IPS-NIHi11 (cell line): ENCODE measurements around the gene HHIP.
A peak's percentile ranks its signal among the peaks of the same experiment; 100 is the strongest.
"Not testable (repeated sequence)": the region's sequence is repeated elsewhere in the genome, so short reads cannot be mapped to it uniquely, and the experiment has no call there.

Source experiments
- DNase-seq: peaks from one replicate; pipeline ENCODE4 v3.0.0; 2012; ENCODE audit warnings: mixed read lengths, low spot score

Gene HHIP

DNA sequence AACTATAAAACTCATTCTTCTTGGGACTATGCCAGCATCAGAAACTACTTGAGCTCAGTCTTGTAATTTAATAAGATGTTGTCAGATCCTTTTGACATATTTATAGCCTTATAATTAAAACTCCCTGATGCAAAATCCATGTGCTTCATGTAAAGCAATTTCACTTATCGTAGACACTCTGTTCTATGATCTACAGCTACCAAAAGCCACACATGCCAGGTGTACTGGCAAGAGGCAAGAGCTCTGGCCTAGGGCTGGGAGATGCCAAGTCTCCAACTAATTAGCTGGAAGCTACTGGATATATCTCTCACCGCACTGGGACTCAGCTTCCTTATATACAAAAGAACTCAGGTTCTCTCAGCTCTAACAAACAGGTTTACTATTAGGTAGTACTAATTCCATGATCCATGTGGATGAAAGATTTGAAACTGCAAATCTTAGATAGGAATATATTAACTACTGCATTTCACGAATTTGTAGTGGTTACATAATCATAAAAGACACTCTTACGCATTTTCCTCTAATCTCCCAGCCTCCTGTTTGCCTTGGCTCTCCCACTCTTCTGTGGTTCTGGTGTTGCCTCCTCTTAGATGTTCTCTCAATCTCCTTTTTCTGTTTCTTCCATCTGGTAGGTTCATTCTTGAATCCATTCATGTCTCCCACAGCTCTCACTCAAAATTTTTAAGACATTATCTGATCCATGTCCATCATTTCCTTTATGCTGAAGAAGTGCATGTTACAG is 103.0 kb downstream of the HHIP start:
- no peak for DNase-seq

DNA sequence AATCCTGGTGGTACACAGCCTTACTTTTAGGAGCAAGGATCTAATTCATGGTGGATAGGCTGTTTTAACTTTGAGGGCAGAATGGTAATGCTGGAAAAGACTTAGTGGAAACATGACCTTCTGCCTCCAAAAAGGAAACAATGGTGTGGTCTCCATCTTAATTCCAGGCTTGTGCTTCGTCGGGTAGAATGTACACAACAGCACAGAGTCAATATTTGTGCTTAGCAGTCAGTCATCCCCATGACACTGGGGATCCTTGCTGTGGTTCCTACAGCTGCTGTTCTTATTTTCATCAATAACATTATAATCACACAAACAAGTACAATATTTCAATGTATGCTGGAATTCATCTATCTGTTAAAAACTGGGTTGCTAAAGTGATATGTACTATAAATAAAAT is 104.4 kb downstream of the HHIP start:
- DNase-seq: no peak

- peak; percentile 38 for DNase-seq
Observed at GRCh38 chr4:144754562-144755410, 108.8 kb downstream of the HHIP start.

DNA sequence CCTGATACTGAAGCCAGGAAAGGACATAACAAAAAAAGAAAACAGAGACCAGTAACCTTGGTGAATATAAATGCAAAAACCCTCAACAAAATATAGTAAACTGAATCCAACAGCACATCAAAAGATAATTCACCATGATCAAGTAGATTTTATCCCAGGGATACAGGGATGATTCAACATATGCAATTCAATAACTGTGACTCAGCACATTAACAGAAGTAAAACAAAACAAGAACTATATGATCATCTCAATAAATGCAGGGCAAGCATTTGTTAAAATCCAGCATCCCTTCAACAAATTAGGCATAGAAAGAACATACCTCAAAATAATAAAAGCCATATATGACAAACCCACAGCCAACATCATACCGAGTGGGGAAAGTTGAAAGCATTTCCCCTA is 112.0 kb downstream of the HHIP start:
- DNase-seq: no peak

DNA sequence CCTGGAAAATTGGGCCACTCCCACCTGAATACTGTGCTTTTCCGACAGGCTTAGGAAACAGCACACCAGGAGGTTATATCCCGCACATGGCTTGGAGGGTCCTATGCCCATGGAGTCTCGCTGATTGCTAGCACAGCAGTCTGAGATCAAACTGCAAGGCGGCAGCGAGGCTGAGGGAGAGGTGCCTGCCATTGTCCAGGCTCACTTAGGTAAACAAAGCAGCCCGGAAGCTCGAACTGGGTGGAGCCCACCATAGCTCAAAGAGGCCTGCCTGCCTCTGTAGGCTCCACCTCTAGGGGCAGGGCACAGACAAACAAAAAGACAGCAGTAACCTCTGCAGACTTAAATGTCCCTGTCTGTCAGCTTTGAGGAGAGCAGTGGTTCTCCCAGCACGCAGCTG is 122.9 kb downstream of the HHIP start:
- not testable (repeated sequence) for DNase-seq

DNA sequence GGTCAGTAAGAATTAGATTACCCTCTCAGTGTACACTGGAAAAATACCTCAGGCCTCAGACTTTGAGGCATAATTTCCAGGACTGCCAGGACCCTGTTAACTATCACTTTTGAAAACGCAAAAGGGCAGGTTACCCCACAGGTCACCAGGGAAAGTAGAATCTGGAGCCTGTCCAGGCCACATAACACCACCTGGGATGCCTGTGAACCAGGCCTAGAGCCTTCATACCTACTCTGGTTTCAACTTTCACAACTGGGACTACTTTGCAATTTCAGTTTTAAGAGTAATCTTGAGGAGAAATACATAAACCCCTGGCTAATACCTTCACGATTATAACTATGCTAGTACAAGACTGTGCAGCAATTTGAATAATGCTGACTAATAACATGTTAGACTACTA is 132.4 kb downstream of the HHIP start:
- no peak for DNase-seq

GRCh38 chr4:144782345-144782744 is 136.4 kb downstream of the HHIP start:
- DNase-seq: no peak

- no peak for DNase-seq
Observed at GRCh38 chr4:144785961-144786360, 140.0 kb downstream of the HHIP start.

DNA sequence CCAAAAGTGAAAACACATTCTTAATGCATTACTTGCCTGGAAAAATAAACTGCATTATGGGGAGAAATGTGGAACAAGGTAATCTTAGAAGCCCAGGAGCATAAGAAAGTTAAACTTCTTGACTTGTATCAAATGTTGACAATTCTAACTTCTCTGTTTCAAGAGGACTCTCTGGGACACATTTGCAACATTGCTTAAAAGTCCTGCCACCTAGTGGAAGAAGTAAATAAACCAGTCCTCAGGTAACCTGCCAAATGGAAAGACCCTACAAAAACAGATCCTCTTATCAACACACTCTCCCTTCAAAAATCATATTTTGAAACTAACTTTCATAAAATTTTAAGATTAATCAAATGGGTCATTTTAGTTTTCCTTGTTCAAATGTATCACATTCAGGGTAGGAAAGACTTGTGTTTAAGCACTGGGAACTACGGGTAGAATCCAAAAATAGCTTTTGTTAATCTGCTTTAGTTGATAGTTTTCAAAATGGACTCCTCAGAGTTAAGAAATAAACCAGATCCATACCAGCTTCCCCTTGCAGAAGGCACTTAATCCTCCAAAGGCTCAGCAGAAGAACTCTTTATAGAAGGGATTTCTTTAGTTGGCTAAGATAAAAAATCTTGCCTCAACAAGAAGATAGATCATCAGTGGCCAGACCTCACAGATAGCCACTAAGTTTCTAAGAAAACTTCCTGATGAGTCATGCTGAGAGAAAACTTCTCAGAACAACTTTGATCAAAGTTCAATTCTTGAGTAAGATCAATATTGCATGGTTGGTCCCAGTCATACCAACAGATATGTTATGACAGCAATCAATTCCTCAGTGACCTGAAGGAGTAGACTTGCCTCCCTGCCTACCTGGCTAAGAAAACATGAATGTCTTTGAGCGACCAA is 141.7 kb downstream of the HHIP start:
- peak; percentile 69 for DNase-seq

- no peak for DNase-seq
Observed at GRCh38 chr4:144788469-144788868, 142.5 kb downstream of the HHIP start.

GRCh38 chr4:144791933-144792332 is 146.0 kb downstream of the HHIP start:
- DNase-seq: not testable (repeated sequence)
